Ovary (tissue), 3 donors: Measurements from ENCODE around the gene CORO1C.

Source experiments
- EP300 ChIP-seq: sonication (generic); formaldehyde crosslinking; IDR thresholded peaks from one replicate; pipeline ENCODE4 v1.6.1; 2017; ENCODE audit warnings: antibody characterized with exemption
- TF ChIP-seq, protein P1 (sequence below), 3 donors: fragments of 450-650 bp in 2 of 3; fragments of 200-600 bp in 1 of 3; IDR thresholded peaks; one replicate each; pipeline versions ENCODE4 v1.5.1 to v1.8.0; 2016 to 2022; ENCODE audit warnings: antibody characterized with exemption in 3 of 3, mild to moderate bottlenecking in 1 of 3
- donor health status: DM: no; HTN: no; CAD: no.

DNA sequence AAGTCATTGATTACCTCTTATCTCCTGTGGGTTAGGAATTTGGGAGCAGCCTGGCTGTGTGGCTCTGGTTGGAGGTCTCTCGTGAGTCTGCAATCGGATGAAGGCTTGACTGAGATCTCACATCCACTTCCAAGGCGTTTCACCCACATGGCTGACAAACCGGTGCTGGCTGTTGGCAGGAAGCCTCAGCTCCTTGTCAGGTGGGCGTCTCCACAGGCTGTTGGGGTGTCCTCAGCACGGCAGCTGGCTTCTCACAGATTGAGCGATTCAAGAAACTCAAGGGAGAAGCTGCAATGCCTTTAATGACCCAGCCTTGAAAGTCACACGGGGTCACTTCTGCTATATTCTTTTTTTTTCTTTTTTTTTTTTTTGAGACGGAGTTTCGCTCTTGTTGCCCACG is 28.6 kb upstream of the CORO1C start:
- TF ChIP-seq EP300 = no peak
- TF ChIP-seq, protein P1, sequence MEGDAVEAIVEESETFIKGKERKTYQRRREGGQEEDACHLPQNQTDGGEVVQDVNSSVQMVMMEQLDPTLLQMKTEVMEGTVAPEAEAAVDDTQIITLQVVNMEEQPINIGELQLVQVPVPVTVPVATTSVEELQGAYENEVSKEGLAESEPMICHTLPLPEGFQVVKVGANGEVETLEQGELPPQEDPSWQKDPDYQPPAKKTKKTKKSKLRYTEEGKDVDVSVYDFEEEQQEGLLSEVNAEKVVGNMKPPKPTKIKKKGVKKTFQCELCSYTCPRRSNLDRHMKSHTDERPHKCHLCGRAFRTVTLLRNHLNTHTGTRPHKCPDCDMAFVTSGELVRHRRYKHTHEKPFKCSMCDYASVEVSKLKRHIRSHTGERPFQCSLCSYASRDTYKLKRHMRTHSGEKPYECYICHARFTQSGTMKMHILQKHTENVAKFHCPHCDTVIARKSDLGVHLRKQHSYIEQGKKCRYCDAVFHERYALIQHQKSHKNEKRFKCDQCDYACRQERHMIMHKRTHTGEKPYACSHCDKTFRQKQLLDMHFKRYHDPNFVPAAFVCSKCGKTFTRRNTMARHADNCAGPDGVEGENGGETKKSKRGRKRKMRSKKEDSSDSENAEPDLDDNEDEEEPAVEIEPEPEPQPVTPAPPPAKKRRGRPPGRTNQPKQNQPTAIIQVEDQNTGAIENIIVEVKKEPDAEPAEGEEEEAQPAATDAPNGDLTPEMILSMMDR (IDR thresholded peaks at IDR 0.05) = no peak
